Activated CD4-positive, alpha-beta memory T cell treated with anti-CD3 and anti-CD28 coated beads, Interleukin-2, amount 10 ng/mL, durations not matched to agents 7 days and 5 days (primary cell): ENCODE data around the gene ZNF618. TPM values are rescaled to one million over a fixed set of nuclear protein-coding genes. Genes with fewer than 3 reads are reported as not detected.

Source experiments
- CTCF ChIA-PET: fragments of 350-600 bp; sonication (Branson Sonifier 250); formaldehyde crosslinking; loops from one replicate; lab custom pipeline; 2021; ENCODE audit warnings: antibody characterized with exemption, inconsistent platforms; lab: Charles Lee
- POLR2A ChIA-PET: fragments of 350-600 bp; sonication (Branson Sonifier 250); formaldehyde crosslinking; loops from one replicate; lab custom pipeline; 2021; ENCODE audit warnings: antibody characterized with exemption; lab: Charles Lee
- DNase-seq: peaks from one replicate; pipeline ENCODE4 v3.0.0-alpha.2; 2020
- H3K27ac Mint-ChIP-seq: one replicate; pipeline ENCODE4 v1.8.0; 2021; ENCODE audit warnings: mild to moderate bottlenecking, mixed read lengths
- H3K27me3 Mint-ChIP-seq: one replicate; pipeline ENCODE4 v1.8.0; 2021; ENCODE audit warnings: mixed read lengths
- H3K36me3 Mint-ChIP-seq: one replicate; pipeline ENCODE4 v1.8.0; 2021; ENCODE audit warnings: low read depth, mixed read lengths
- H3K4me1 Mint-ChIP-seq: one replicate; pipeline ENCODE4 v1.8.0; 2021; ENCODE audit warnings: mixed read lengths
- H3K4me3 Mint-ChIP-seq: one replicate; pipeline ENCODE4 v1.8.0; 2021; ENCODE audit warnings: mild to moderate bottlenecking, mixed read lengths
- H3K9me3 Mint-ChIP-seq: one replicate; pipeline ENCODE4 v1.8.0; 2021; ENCODE audit warnings: mixed read lengths
- total RNA-seq, 2 experiments: library from RNA; stranded (reverse); gene quantifications; one replicate each; pipeline ENCODE4 v1.2.3, GENCODE V29; 2021

Gene ZNF618
- total RNA-seq, 2 experiments from 2014 or later: 0.15 to 0.25 TPM

GRCh38 chr9:114102484-114102883 is 226.4 kb downstream of the ZNF618 start:
- DNase-seq: no peak
- CTCF ChIA-PET: interaction anchor here (2.0 kb wide), 1 partner anchor 20 kb away, joined by 5 read pairs; no protein-coding TSS in a partner anchor
- POLR2A ChIA-PET: no interaction called here
- H3K27me3 Mint-ChIP-seq: peaks cover 14% of the 10 kb centered on the region
- H3K9me3 Mint-ChIP-seq: no peaks in the 10 kb centered on the region
- peaks cover 5% of the 10 kb centered on the region for H3K4me1 Mint-ChIP-seq
- H3K27ac Mint-ChIP-seq: no peak overlapping the region
- H3K4me3 Mint-ChIP-seq: no peak overlapping the region
- H3K36me3 Mint-ChIP-seq: no peaks in the 10 kb centered on the region

GRCh38 chr9:114105236-114105635 is 229.1 kb downstream of the ZNF618 start:
- ChIA-PET POLR2A (no interaction called here), CTCF (interaction anchor here (3.9 kb wide), 1 partner anchor 186 kb away, joined by 34 read pairs; no protein-coding TSS in a partner anchor)
- H3K4me1 Mint-ChIP-seq: no peaks in the 10 kb centered on the region
- no peak overlapping the region for H3K4me3 Mint-ChIP-seq
- H3K9me3 Mint-ChIP-seq: no peaks in the 10 kb centered on the region
- no peaks in the 10 kb centered on the region for H3K36me3 Mint-ChIP-seq
- DNase-seq: no peak
- H3K27me3 Mint-ChIP-seq: peaks cover 15% of the 10 kb centered on the region
- H3K27ac Mint-ChIP-seq: no peak overlapping the region

Other genes with a start within 250 kb of the ZNF618 start
- not detected for gene AMBP, start 202.0 kb downstream of the ZNF618 start, total RNA-seq
- not detected for gene KIF12, start 223.0 kb downstream of the ZNF618 start, total RNA-seq